AG04450 (cell line): ENCODE data around the gene BPIFB6. TPM values are rescaled to one million over a fixed set of nuclear protein-coding genes. Genes with fewer than 3 reads are reported as not detected.

Experiments
- CTCF ChIA-PET: fragments of 300-600, 350-600 bp; formaldehyde crosslinking; extraction: SDS; loops from one replicate; lab custom pipeline; 2022; ENCODE audit warnings: antibody characterized with exemption, inconsistent platforms; lab: Charles Lee
- POLR2A ChIA-PET: fragments of 350-600 bp; formaldehyde crosslinking; extraction: SDS; loops from one replicate; lab custom pipeline; 2021; ENCODE audit warnings: antibody characterized with exemption, inconsistent platforms; lab: Yijun Ruan, JAX
- DNase-seq: peaks from one replicate; pipeline ENCODE4 v3.0.0-alpha.2; 2011; ENCODE audit warnings: low read depth, low spot score
- H3K27ac ChIP-seq: one replicate; pipeline ENCODE4 v1.5.1; 2012; ENCODE audit warnings: low read depth, low read length, control low read depth
- H3K27me3 ChIP-seq: one replicate; pipeline ENCODE4 v1.6.0; 2012; ENCODE audit warnings: low read length; ENCODE audit not compliant: control insufficient read depth, insufficient read depth
- H3K4me3 ChIP-seq: 2 replicates; pipeline ENCODE4 v1.5.1; 2011; ENCODE audit warnings: mild to moderate bottlenecking, low read depth, low read length, control low read depth
- H3K9me3 ChIP-seq: 2 replicates; pipeline ENCODE4 v1.5.1; 2012; ENCODE audit warnings: low read length; ENCODE audit not compliant: control insufficient read depth, insufficient read depth
- polyA plus RNA-seq: library from polyadenylated mRNA; depleted of rRNA; stranded (reverse); fragments of >200 nt; gene quantifications from 2 replicates; pipeline ENCODE4 v1.2.3, GENCODE V29; 2011
- TF ChIP-seq, protein P1 (sequence below): IDR thresholded peaks from 2 replicates; pipeline ENCODE4 v1.5.1; 2011; ENCODE audit warnings: low read depth, low read length, control low read depth, inconsistent platforms

The BPIFB6 gene
- polyA plus RNA-seq, 1 experiment: not detected

DNA sequence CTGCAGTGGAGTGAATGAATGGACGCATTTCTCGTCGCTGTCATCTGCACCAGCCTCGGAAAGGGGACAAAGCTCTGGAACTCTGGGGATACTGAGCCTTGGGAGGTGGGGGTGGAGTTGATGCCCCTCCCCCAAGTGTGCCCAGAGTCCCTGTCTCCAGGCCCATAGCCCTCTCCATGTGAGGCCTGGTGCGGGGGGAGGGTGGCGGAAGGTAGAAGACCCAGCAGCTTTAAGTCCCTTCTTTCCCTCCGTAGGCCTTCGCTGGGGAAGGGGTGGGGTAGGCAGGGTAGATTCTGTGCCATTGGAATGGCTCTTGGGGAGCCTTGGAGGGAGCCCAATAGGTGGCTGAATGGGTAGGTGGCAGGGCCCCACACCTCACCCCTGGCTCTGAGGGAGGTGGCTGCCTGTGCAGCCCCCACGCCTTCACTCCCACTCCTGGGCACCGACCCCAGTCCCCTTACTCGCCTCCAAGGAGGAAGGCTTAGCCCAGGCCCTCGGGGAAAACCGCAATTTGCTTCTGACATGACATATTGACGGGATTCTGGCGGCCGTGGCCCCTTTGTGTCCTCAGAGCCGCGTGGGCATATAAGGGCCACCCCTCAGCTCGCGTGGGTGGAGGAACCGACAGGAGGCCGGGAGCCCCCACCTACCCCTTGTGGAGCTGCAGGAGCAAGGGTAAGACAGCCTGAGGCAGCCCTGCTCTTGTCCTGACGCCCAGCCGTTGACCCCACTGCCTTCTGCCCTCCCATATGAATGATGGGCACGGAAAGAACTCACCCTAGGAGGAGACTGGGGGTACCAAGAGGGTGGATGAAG lies 22.1 kb downstream of the BPIFB6 start, which contains the start of gene BPIFB3:
Gene BPIFB3, plus strand, starts transcription at position 613 of the 816 bp plus-strand sequence. CDS start 1,533 bp downstream, outside the sequence.
- TF ChIP-seq, protein P1, sequence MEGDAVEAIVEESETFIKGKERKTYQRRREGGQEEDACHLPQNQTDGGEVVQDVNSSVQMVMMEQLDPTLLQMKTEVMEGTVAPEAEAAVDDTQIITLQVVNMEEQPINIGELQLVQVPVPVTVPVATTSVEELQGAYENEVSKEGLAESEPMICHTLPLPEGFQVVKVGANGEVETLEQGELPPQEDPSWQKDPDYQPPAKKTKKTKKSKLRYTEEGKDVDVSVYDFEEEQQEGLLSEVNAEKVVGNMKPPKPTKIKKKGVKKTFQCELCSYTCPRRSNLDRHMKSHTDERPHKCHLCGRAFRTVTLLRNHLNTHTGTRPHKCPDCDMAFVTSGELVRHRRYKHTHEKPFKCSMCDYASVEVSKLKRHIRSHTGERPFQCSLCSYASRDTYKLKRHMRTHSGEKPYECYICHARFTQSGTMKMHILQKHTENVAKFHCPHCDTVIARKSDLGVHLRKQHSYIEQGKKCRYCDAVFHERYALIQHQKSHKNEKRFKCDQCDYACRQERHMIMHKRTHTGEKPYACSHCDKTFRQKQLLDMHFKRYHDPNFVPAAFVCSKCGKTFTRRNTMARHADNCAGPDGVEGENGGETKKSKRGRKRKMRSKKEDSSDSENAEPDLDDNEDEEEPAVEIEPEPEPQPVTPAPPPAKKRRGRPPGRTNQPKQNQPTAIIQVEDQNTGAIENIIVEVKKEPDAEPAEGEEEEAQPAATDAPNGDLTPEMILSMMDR: no peak
- H3K27ac ChIP-seq: no peak within 1 kb of the TSS
- POLR2A ChIA-PET: no interaction called here
- CTCF ChIA-PET: no interaction called here
- no peaks in the 10 kb centered on the region; the same call in 1 of the 2 replicates for H3K9me3 ChIP-seq
- no peaks in the 10 kb centered on the region for H3K27me3 ChIP-seq
- H3K4me3 ChIP-seq: no peak within 1 kb of the TSS
- no peak for DNase-seq

DNA sequence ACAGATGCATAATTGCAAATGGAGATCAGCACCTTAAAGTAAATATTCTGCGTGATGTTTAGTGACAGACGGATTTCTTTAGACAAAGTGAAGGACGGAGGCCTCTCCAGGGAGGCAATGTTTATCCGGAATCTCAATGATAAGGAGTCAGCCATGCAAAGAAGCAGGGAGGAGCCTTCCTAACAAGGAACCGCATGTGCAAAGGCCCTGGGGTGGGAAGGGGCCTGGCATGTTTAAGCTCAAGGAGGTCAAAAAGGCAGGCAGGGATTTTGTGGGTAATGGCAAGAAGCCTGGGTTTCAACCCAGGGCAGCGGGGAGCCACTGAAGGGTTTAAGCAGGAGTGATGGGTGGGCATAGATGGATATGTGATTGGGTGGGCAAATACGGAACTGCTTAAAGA lies 22.9 kb downstream of the BPIFB6 start:
- TF ChIP-seq, protein P1: no peak
- DNase-seq: no peak
- H3K27ac ChIP-seq: no peak overlapping the region
- H3K27me3 ChIP-seq: no peaks in the 10 kb centered on the region
- no peaks in the 10 kb centered on the region for H3K9me3 ChIP-seq
- POLR2A ChIA-PET: no interaction called here
- H3K4me3 ChIP-seq: no peak overlapping the region
- CTCF ChIA-PET: no interaction called here

DNA sequence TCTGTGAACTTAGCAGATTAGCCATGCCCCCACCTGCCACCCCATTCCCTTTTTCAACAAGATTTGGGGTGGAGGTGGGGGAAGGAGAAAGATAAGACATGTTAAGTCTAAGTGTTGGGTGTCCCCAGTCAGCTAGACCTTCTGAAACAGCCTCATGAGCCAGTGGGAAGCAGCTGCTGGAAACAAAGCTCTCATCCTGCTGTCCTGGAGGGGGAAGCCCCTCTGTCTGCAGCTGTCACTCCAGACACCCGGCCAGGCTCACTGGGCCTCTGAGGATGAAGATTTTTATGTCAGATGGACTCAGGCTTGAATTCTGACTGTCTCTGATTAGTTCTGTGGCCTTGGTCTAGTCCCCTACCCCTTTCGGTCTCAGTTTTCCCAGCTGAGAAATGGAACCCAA lies 23.3 kb downstream of the BPIFB6 start:
- H3K9me3 ChIP-seq: no peaks in the 10 kb centered on the region
- no peak overlapping the region for H3K4me3 ChIP-seq
- ChIA-PET CTCF (no interaction called here), POLR2A (no interaction called here)
- H3K27ac ChIP-seq: no peak overlapping the region
- TF ChIP-seq, protein P1: no peak
- no peaks in the 10 kb centered on the region for H3K27me3 ChIP-seq
- no peak for DNase-seq

DNA sequence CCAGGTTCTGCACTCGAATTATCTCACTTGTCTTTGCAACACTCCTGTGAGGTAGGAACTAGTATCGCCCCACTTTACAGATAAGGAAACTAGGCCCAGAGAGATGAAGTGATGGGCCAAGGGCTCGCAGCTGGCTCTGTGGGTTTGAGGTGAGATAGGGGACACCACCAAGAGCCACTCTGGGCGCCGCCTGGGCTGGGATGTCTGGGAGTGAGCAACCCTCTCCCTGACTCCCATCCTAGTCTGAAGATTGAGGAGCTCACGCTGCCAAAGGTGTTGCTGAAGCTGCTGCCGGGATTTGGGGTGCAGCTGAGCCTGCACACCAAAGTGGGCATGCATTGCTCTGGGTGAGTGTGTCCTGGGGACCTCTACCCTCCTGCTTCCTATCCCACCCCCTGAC lies 27.7 kb downstream of the BPIFB6 start:
- Histone ChIP-seq H3K27me3 (no peaks in the 10 kb centered on the region), H3K27ac (no peak overlapping the region), H3K9me3 (no peaks in the 10 kb centered on the region), H3K4me3 (no peak overlapping the region)
- DNase-seq: no peak
- POLR2A ChIA-PET: no interaction called here
- TF ChIP-seq, protein P1: no peak
- CTCF ChIA-PET: no interaction called here

DNA sequence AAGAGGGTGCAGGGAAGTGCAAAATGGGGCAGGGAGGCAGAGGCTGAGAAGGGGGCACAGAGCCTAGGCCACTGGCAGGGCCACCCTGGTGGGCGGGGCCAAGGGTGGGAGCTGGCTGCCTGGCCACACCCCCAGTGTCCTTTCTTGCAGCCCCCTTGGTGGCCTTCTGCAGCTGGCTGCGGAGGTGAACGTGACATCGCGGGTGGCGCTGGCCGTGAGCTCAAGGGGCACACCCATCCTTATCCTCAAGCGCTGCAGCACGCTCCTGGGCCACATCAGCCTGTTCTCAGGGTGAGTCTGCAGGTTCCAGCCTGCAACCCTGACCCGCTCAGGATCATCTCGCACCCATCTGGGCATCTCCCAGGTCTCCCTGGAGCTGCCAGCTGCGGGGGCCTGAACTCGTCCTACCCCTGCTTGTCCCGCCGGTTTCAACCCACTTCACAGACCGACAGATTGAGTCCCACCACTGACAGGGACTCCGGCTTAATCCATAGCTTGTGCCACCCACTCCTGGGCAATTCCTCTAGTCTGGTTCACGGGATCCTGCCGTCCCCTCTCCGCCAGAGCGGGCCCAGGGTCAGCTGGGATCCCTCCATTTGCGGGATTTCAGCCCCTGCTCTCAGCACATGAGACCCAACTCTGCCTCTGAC lies 28.4 kb downstream of the BPIFB6 start:
- no peaks in the 10 kb centered on the region for H3K27me3 ChIP-seq
- CTCF ChIA-PET: no interaction called here
- H3K9me3 ChIP-seq: no peaks in the 10 kb centered on the region
- no peak overlapping the region for H3K4me3 ChIP-seq
- DNase-seq: no peak
- POLR2A ChIA-PET: no interaction called here
- TF ChIP-seq, protein P1: no peak
- H3K27ac ChIP-seq: no peak overlapping the region
